IPS DF 4.7 (cell line): ENCODE measurements around the gene SOX5.

ENCODE experiments used
- DNase-seq: peaks from one replicate; pipeline ENCODE4 v3.0.0-alpha.2; 2013; ENCODE audit warnings: low spot score; ENCODE audit errors: extremely low read depth

Gene SOX5

DNA sequence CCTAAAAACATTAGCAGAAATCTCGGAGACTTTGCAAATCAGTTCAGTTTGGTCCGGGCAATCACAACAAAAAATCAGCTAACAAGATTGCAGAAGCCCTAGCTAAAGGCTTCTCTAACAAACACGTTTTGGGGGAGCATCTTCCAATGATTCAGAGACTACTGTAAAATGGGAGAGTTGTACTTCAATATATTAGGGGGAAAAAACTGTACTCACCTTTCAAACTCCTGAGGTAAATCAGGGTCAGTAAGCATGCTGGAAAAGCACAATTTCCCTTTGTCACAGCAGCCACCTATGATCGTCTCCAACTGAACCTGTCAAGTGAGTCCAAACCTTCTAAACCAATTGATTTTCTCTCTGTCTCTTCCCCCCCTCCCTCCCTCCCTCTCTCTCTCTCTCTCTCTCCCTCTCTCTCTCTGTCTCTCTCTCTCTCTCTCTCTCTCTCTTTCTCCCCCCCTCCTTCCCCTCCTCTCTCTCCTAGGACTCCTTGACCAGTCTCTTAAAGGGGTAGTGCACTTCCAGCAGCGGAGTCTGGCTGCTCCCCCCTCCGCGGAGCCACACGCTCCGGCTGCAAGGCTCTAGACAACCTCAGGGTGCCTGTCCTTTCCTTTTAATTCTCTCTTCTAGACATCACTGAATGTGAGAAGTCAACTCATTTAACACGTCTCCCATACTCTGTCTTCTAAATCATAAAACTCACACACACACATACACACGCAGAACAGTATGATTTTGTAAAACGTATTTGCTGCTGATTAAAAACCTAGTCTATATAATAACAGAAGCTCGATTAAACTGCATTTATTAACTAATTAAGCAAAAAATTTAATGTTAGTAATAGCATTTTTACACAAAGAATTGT is at the start of gene SOX5:
Gene SOX5, minus strand, starts transcription at position 323 of the 862 bp plus-strand sequence. Its CDS starts 69 bp downstream, at position 254.
- DNase-seq = no peak

DNA sequence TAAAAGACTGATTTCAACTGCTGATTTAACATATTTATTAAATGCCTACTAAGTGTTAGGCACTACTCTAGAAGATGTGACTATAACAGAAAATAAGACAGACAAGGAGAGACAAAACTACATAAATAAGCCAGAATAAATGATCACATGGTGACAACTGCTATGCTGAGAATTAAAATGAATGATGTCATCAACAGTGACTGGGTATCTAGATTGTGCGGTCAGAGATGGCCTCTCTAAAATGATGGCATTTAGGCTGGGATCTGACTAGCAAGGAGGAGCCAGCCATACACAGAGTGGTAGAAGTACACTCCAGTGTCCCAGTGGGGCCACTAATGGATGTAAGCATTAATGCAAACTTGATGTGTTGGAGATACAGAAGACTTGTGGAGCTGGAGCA is 37.6 kb upstream of the SOX5 start:
- no peak for DNase-seq

DNA sequence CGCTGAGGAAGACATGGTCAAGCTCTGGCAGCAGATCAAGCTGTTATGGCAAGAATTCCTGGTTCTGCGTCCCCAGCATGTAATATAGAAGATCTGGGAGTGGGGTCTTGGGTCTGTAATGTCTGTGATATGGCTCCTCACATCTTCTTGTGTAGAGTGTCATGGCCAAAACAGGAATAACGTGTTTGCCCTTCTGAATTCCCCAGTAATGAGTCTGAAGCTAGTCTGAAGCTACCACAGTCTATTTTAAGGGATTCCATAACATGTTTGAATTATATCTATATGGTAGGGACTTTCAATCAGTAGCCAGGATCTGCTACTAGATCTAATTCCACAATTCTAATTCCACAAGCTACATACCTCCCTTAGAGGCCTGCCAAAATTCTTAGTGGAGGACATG is 31.4 kb upstream of the SOX5 start:
- no peak for DNase-seq

DNA sequence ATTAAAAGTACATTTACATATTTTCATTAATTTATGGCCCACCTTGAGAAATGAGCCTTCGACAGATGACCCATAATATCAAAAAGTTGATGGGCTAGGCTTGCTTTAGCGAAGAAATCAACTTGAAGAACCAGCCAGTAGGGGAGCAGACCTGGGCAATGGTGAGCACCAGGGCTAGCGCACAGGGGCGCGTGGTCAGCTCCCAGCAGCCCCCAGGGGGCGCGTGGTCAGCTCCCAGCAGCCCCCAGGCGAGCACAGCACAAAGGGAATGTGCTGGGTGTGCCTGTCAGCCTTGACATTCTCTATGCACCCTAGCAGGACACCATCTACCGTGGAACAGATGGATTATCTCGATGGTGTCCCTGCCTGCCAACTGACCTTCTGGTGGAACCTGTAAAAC is 15.3 kb upstream of the SOX5 start:
- no peak for DNase-seq

DNA sequence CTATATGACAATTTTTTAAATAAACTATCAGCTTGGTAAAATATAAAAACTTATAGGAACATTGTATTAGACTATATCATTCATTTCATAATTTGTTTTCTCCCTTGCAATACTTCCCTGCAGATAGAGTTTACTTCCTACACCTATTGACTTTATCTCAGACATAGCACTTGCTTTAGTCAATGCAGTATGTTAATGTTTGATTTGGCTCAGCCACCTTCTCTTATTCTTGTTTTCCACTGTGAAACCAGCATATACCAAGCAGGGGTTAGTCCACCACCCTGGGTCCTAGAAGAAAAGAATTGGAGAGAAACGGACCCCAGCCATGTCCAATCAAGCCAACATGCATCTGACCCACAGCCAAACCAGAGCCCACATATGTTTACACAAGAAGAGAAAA is 10.4 kb upstream of the SOX5 start:
- DNase-seq = no peak

DNA sequence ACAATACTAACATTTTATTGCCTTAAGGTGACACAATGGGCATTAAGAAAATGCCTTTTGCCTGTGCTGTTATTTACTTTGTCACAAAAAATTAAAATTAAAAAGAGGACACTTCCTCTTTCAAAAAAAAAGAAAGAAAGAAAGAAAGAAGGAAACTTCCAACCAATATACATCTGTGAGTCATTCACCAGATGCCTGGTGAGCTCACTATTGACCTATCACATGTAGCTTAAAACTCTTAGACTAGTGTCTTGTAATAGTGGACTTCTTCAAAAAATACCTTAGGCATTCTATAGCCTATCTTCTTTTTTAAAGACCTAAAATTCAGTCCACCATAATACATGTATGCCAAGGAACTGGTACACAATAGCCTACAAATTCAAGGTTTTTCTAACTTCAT is 4.9 kb upstream of the SOX5 start:
- DNase-seq = no peak

DNA sequence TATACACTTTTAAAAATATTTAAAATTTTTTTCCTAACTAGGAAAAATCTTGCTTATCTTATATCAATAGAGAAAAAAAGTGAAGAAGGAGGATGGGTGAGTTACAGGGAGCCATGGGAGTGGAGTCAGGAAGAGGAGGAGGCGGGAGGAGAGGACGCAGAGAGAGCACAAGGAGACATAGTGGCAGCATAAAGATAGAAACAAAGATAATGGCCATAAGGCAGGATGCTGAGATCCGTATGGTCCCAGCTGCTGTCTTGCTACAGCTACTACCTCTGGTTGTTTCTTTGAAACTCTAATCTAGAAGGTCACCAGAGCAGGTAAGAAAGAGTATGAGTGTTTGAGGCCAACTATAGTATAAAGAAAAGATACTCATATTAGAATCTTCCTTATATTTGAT is 2.6 kb upstream of the SOX5 start:
- DNase-seq = no peak

DNA sequence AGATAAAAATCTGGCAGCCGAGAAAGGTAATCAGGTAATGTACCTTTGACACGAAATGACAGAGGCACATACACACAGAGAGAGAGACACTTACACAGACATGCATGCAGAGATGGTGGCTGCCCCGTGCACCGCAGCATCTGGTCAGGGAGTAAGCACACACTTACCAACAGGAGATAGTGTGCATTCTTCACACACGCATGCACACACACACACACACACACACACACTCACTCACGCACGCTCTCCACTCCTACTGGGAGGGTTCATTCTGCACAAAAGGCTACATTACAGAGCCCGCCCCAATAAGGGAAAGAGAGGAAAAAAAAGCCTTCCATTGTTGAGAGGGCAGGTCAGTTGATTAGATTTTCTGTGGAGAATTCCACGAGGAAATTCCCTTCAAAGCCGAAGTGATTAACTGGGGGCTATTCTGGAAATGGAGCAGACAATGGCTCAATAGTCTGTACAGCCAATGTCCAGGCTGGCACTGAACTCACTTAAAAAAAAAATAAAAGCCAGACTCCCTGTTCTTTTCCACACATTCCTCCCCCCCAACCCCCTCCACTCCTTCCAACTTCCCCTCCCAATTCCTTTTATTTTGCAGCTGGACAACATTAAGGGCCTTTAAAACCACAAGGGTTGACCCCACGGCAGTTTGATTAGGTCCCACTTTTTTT is 1.4 kb upstream of the SOX5 start:
- no peak for DNase-seq

DNA sequence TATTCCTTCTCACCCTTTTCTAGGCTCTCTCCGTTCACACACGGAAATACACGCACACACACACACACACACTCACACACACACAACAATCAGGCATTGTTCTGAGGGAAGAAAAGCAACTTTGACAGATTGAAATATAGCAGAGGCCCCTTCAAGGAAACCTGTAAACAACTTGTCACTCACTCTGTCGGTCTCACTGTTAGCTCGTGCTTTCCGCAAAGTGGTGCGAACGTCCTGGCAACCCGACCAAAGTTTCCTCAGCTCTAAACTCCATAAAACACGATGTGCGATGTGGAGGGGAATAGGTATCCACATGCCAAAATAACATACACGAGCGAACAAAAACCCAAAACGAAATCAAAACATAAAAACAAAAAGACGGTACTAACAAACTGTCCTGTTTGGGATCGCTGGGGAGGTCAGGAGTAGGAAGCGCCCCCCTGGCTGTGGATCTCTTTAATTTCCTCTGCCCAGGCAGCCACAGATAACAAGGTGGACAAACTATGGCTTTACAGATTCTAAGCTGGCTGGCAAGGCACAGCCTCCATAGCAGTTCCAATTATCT is 822 bp upstream of the SOX5 start:
- DNase-seq = no peak

DNA sequence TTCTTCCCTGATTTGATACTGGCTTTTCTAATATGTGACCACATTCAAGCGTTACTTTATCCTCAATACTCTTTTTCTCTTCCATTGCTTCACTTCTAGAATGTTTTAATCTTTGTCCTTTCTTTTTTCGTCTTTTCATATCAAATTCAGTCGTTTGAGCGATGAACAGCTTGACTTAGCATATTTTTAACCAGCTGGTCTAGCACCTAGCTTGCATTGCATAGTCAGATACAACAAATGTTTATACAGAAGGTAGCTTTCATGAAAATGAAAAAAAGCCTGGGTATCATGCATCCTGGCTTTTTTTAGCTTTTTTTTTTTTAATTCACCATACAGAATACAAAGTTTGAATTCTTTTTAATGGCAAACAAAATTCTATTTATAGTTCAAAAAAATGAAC is 1.2 kb downstream of the SOX5 start:
- no peak for DNase-seq

DNA sequence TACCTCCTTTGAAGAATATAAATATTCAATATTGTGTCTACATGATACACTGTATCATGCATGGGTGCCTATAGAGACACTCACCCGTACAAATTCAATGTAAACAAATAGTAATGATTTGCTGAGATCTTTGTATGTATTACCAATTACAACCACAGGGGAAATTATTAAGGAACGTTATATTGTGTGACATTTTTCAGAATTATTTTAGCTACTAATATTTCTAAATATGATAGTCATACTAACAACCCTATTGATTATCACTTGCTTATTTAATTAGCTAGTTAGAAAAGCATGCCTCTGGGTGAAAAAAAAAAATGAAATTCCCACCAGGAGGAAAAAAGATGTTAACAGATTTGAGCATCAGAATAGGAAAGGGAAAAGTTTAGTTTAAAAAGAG is 2.1 kb downstream of the SOX5 start:
- no peak for DNase-seq

DNA sequence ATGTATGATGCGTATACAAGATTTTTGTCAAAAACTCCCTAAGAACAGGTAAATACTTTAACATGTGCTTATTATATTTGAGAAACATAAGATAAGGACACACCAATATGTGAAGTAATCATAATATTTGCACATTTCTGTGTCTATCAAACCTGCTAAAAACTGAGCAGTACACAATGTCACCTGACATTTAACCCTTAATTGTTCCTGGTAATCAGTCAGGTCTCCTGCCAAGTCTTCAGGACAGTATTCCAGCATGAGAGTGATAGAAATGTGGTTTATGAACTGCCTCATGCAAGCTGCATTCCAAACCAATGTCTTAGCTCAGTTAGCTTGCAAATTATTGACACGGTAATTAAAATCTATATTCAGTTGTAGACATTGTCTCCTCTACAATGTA is 4.2 kb downstream of the SOX5 start:
- no peak for DNase-seq

DNA sequence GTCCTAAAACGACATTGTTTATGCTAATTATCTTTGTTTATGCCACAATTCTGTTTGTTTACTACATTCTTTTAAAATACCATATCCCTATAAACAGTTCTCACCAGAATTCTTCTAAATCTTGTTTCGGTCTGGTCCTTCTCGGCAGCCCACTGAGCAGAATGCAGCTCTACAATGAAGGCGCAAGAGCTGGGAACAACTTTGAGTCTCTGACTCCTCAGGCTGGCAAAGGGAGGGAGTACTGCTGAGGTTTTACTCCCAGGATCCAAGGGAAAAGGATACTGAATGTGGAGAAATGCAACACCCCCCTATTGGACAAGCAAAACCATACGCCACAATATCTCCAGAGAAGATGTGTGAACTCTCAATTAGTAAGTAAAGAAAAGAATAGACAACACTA is 5.4 kb downstream of the SOX5 start:
- DNase-seq = no peak

DNA sequence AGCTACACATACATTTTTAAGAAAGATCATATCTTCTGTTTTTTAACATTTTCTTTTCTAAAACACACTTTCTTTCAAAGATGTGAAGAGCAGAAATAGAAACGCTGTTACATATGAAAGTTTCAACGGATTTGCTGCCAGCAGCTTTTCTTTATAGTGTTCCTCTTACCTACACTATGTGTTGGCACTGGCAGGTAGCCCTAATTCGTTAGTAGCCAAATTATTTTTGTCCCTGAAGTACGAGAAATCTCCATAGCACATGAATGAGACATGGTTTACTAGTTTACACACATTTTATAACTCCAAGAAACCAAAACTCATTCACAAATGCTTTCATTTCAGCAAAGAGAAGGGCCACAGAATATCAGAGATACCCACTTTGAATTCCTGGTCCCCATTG is 6.6 kb downstream of the SOX5 start:
- no peak for DNase-seq

DNA sequence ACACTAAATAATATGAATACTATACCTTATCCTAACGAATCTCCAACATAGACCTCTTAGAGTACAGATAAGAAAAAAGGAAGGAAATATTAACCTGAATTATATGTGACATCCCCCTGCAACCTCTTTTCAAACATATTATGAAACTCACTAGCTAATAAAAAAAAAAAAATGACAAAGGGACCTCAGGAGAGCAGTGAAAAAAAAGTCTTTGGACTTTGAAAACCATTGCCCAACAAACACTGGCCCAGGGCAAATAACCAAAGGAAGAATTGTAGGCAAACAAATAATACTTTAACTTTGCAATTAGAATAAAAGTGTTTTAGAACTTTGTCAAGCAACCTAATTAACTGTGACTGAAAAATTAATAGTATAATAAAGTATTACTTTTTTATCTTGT is 7.7 kb downstream of the SOX5 start:
- no peak for DNase-seq

DNA sequence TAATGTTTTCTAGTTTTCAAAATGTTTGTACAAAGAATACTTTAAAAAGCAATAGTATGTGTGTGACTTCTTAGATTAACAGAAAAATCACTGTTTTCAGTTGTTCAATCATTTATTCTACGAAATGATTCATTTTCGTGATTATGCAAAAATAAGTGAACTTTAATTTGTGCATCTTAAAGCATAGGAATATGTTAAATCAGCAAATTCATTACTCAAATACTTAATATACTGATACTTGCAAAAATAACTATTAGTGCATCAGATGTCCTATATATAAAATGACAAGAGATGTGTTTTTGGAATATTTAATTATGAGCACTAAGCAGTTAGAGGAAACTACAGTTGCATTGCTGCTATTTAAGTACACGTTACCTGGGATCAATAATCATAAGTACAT is 11.0 kb downstream of the SOX5 start:
- DNase-seq = no peak

DNA sequence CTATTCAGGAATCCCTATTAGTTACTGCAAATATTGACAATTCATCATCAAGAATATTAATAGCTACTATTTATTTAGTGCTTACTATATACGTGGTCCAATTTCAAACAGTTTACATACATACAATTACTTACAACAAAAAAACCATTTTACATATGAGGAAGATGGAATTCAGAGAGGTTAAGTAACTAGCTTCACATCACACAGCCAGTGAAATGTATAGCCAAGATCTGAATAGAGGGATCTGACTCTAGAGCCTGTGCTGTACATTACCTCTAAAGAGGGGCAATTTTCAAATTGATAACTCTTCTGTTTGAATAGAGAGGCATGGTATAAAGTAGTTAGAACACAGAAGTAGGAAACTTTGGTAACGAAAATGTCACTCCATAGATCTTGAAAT is 18.3 kb downstream of the SOX5 start:
- DNase-seq = no peak

DNA sequence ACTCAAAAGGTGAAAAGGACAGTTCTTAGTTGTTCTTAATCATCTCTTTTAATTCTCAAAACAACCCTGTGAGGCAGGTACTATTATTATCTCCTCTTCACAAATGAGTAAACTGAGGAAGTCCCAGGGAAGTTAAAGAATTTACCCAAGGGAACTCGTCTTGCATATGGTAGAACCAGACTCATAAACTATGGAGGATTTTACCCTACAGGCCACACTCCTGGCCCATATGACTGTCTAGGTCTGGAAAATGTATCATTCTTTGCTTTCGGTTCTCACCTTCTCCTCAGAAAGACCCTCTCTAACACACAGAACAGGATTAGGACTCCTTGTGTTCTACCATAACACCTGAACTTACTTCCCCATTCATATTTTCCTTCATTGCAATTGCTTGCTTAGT is 18.9 kb downstream of the SOX5 start:
- DNase-seq = no peak

DNA sequence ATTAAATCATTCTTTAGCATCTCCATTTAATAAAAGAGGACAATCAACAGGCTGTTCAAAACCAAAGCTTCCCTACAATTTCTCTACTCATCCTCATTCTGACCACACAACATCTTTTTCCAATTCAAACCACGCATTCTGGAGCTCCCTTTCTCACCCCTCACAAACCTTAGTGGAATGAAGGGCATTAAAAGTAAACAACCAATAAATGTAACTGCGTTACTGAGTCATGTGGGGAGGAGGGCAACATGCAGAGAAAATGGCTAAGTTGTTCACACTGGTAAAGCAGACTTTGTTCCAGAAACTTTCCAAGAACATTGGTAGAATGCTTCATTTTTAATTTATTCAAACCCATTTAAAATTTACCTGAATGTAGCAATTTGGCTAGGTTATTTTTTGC is 19.6 kb downstream of the SOX5 start:
- no peak for DNase-seq

DNA sequence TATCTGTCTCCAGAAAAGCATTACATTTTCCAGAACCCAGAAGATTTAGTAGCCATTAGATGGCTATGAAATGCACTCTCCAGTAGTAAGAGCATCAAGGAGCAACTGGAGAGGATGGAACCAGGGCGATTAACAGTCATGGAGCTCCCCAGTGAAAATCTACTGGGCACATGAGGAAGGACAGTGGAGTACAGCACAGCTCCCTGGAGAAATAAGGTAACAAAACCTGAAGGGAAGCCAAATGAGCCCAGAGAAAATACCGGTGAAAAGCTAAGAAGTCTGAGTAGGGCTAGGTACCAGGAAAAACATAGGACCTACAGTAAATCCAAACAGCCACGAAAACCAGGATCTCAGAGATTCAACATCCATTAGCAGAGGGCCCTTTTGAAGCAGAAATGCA is 21.6 kb downstream of the SOX5 start:
- DNase-seq = no peak

DNA sequence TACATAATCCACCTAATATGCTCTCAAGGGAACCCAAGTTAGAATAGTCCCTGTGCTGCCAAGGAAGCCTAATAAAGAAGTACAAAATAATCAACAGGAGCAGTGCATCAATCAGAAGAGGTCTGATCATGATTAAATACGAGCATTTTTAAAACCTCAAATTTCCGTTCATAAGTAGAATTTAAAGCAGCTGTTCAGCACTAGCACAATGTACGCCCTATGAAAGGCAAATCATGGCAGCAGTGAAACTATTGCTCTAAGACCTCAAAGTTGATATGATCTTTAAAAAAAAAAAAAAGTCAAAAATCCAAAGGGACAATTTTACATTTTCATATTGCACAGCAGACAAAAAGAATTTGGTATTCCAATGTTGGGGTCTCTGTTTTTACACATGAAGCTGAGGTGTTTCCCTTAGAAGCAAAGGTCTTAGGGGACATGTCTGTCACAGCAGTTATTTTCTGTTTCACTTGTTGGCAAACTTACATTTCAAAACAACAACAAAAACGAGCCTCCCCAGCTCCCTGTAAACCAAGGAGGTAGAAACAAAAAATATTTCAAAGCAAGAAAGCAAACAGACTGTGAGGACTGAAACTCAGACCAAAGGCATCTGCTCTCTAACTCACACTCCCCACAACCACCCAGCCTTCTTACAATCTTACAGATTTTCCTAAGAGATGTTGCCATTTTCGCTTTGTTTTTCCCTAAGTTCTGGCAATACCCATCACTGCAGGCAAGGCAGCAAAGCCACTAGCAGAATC is 28.2 kb downstream of the SOX5 start:
- DNase-seq = no peak

DNA sequence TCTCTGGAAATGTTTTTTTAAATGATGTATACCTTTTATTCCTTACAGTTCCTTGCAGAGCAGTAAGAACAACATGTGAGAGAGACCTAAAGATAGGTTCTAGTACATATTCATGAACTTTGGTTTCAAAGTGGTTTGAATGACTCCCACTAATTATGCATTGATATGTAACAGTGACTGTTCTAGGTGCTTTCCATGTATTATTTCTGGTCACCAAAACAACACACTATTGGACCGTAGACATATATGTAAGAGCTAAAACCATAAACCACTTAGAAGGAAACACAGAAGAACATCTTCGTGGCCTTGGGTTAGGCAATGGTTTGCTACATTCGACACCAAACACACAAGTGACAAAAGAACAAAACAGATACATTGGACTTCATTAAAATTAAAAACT is 37.9 kb downstream of the SOX5 start:
- no peak for DNase-seq
